ENCODE results near the gene CCDC148. TPM values are rescaled to one million over a fixed set of nuclear protein-coding genes. Genes with fewer than 3 reads are reported as not detected.

CCDC148 gene
- total and polyA plus RNA-seq, 8 donors, result 0.64 to 6.0 (median 3.5) TPM

- Histone ChIP-seq H3K4me3 (no peak overlapping the region), H3K4me1 (peaks cover 5 to 20% of the 10 kb centered on the region in 2 donors), H3K9me3 (no peaks in the 10 kb centered on the region), H3K36me3 (no peaks in the 10 kb centered on the region), H3K27me3 (no peaks in the 10 kb centered on the region), H3K27ac (peak overlapping the region in 1 of 2 donors; percentile 35)
- intact Hi-C loops (cut with DNase I), result no loop called here
- TF ChIP-seq, protein P1, sequence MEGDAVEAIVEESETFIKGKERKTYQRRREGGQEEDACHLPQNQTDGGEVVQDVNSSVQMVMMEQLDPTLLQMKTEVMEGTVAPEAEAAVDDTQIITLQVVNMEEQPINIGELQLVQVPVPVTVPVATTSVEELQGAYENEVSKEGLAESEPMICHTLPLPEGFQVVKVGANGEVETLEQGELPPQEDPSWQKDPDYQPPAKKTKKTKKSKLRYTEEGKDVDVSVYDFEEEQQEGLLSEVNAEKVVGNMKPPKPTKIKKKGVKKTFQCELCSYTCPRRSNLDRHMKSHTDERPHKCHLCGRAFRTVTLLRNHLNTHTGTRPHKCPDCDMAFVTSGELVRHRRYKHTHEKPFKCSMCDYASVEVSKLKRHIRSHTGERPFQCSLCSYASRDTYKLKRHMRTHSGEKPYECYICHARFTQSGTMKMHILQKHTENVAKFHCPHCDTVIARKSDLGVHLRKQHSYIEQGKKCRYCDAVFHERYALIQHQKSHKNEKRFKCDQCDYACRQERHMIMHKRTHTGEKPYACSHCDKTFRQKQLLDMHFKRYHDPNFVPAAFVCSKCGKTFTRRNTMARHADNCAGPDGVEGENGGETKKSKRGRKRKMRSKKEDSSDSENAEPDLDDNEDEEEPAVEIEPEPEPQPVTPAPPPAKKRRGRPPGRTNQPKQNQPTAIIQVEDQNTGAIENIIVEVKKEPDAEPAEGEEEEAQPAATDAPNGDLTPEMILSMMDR (IDR thresholded peaks at IDR 0.05), result no peak
- DNase-seq, result peak in 1 of 4 donors; percentile 35
- peak; percentile 75 for ATAC-seq
Measured at GRCh38 chr2:158214431-158214830, 242.1 kb downstream of the CCDC148 start.

DNA sequence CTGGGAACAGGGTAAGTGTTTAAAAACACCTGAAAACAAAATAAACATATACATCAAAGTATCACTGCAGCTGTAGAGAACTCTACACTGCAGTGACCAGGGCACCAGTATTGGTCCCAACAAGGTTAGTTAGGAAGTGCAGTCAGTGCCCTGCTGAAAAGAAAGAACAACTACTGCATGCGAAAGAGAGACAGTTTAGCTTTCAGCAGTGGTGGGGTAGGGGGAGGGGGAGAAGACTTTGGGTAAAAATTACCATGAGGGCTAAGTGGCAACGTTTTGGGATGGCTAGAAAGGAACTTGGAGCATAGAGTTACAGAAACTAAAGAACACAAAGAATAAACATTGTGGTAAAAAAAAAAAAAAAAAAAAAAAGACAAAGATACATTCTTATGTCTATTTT is 242.8 kb downstream of the CCDC148 start:
- DNase-seq, result no peak
- intact Hi-C loops (cut with DNase I), result no loop called here
- TF ChIP-seq, protein P1 (IDR thresholded peaks at IDR 0.05), result no peak
- H3K9me3 ChIP-seq, result no peaks in the 10 kb centered on the region
- H3K4me1 ChIP-seq, result peaks cover 5 to 20% of the 10 kb centered on the region in 2 donors
- H3K36me3 ChIP-seq, result no peaks in the 10 kb centered on the region
- H3K27ac ChIP-seq, result no peak overlapping the region
- no peak overlapping the region for H3K4me3 ChIP-seq
- no peaks in the 10 kb centered on the region for H3K27me3 ChIP-seq
- ATAC-seq, result no peak

GRCh38 chr2:158212301-158212700 is 244.3 kb downstream of the CCDC148 start:
- ATAC-seq (no peak), DNase-seq (peak in 2 of 4 donors; percentile 35 to 62)
- Histone ChIP-seq H3K36me3 (no peaks in the 10 kb centered on the region), H3K27ac (no peak overlapping the region), H3K27me3 (no peaks in the 10 kb centered on the region), H3K4me3 (no peak overlapping the region), H3K9me3 (no peaks in the 10 kb centered on the region), H3K4me1 (peaks cover 5 to 15% of the 10 kb centered on the region in 2 donors)
- TF ChIP-seq, protein P1 (IDR thresholded peaks at IDR 0.05), result no peak
- intact Hi-C loops (cut with DNase I), result no loop called here

- DNase-seq (no peak), ATAC-seq (no peak)
- H3K36me3 ChIP-seq, result no peaks in the 10 kb centered on the region
- no peaks in the 10 kb centered on the region for H3K9me3 ChIP-seq
- no peak overlapping the region for H3K4me3 ChIP-seq
- TF ChIP-seq, protein P1 (IDR thresholded peaks at IDR 0.05), result no peak
- H3K4me1 ChIP-seq, result peaks cover 5 to 15% of the 10 kb centered on the region in 2 donors
- intact Hi-C loops (cut with DNase I), result no loop called here
- H3K27me3 ChIP-seq, result no peaks in the 10 kb centered on the region
- no peak overlapping the region for H3K27ac ChIP-seq
Measured at GRCh38 chr2:158211502-158211901, 245.1 kb downstream of the CCDC148 start.

- no peak for DNase-seq
- intact Hi-C loops (cut with DNase I), result no loop called here
- H3K36me3 ChIP-seq, result no peaks in the 10 kb centered on the region
- no peaks in the 10 kb centered on the region for H3K9me3 ChIP-seq
- no peak overlapping the region for H3K27ac ChIP-seq
- no peaks in the 10 kb centered on the region for H3K27me3 ChIP-seq
- H3K4me3 ChIP-seq, result no peak overlapping the region
- H3K4me1 ChIP-seq, result no peaks in the 10 kb centered on the region
- TF ChIP-seq, protein P1 (IDR thresholded peaks at IDR 0.05), result no peak
- no peak for ATAC-seq
Measured at GRCh38 chr2:158207354-158207753, 249.2 kb downstream of the CCDC148 start.
